Pons (tissue), 1 donor: ENCODE measurements around the gene AP1B1.
"Not testable (repeated sequence)": the region's sequence is repeated elsewhere in the genome, so short reads cannot be mapped to it uniquely, and the experiment has no call there.

Experiments used
- DNase-seq: peaks from one replicate; pipeline ENCODE4 v3.0.0-alpha.2; 2016; ENCODE audit warnings: low spot score

Gene AP1B1

DNA sequence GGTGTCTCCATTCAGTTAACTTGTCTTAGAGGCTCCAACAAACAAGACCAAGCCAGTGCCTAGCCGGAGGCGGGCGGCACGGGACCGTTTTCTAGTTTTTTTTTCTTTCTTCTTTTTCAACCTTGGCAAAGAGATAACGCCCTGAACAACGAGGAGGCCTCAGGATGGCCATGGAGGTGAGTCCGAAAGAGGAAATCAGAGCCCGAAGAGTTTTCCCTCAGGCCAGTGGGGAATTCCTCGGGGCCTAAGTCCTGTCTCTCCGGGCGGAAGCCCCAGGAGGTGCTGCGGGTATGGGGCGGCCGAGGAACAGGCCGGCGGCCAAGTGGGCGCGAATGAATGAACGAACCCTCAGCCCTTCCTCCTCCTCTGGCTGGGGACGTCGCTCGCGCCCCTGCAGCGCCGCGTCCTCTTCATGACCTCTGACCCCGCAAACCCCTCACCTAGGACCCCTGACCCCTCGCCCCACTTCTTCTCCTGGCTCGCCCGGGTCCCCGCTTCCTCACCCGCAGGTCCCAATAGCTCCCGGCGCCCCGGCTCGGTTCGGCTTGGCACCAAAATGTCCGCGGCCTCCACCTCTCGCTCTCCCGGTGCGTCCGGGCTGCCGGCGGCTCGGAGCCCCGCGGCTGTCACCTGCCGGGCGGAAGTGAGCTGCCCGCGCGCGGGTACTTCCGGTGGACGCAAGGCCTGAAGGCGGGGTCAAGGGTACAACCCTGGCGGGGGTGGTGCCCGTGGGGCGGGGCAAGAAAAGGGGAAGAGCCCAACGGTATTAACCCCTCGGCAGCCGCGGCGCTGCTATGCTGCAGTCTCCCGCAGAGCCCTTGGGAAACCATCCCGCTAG, at the start of gene AP1B1:
AP1B1 (minus strand) TSS at position 650 of the 838 bp plus-strand sequence. CDS start 21,327 bp downstream, outside the sequence.
- DNase-seq: peak; percentile 90

DNA sequence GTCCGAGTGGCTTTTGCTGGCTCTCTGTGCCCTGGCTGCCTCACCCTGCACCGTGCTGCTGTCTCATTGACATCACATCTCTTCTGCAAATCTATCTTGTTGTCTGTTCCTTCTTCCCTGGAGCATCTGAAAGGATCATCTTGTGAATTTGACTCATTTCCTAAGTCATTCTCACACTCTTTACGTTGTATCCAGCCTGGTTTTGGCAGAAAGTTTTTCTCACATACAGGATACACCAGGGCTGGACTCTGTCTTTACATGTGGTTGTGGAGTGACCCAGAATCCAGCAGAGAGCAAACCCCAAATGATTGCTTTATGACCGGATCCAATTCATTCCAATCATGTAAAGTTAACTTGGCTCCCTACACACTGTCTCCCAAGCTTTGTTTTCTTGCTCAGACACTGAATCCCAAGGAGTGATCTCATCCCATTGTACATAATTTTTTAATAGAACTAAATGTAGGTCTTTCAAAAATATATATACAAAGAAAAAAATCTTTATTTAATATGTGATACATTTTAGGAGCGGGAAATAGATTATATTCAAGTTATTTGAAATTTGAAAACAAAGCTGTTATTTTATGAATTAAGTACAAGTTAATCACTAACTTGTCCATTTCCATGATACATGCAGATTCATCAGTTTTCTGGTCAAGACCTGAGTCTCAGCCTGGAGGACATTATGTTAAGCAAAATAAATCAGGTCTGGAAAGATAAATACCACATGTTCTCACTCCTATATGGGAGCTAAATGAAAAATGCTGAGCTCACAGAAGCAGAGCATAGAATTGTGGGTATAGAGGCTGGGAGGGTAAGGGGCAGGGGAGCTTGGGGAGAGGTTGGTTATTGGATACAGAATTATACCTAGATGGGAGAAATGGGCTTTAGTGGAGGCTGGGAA, 47.1 kb upstream of the AP1B1 start:
- no peak for DNase-seq

DNA sequence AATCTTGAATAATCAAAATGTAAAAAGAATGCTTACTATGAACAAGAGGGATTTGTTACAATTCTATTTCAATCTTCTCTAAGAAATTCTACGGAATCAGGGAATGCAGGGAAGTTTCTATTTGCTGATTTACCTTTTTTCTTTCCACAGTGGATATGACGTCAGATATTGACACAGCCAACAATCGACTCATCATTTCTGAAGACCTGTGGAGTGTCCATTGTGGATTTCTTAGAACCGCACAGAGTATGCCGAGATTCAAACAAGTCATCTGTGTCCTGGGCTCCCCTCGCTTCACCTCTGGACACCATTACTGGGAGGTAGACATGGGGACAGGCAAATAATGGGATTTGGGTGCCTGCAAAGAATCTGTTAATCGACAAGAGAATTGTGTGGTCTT, 45.9 kb upstream of the AP1B1 start:
- DNase-seq: no peak

DNA sequence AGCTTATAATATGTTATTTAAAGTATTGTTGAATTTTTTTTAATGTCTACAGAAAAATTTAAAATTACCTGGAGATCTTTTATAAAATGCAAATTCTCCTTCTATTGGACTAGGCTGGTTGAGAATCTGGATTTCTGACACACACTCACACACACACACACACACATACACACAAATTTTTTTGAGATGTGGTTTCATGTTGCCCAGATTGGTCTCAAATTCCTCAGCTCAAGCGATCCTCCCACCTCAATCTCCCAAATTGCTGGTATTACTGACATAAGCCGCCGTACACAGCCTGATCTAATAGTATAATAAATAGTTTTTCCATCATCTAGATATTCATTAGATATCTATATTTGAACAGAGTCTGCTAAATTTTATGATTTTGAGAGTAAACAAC, 45.5 kb upstream of the AP1B1 start:
- no peak for DNase-seq

DNA sequence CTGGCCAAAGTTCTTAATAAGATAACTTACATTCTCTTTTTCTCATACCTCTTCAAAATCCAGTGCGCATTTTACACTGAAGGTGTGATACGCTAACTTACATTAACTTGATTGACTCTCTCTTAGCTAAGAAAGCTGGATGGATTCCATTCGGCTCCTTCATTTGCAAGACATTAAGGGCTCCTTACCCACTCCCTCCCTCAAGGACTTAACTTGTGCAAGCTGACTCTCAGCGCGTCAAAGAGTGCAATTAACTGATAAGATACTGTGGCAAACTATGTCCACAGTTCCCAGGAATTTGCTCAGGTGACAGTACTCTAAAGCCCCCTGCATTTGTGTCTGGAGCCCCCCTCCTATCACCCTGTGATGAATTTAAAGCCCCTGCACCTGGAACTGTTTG, 43.6 kb upstream of the AP1B1 start:
- no peak for DNase-seq

DNA sequence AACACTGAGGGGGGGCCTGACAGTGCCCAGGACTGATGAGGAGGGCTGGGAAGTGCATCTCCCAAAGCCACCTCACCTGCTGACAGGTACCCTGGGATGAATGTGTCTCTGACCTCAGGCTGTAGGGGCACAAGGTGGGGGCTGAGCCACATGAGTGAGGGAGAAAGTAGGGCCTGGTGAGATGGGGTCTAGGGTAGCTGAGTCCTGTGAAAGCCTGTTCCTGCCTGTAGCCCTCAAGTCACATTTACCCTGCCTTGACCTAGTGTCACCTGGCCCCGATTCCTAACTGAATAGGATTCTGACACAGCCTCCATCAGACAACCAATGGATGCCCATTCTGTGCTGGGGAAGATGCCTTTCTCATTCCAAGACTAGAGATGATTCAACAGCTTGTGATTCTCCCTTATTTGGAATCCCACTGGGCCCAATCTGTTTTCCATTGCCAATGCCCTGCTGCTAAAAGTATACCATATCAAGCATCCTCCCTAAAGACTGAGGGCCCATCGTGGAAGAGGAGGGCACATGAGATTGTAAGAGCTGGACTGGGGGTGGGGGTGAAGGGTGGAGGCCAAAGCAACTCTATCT, 38.9 kb upstream of the AP1B1 start:
- DNase-seq: no peak

DNA sequence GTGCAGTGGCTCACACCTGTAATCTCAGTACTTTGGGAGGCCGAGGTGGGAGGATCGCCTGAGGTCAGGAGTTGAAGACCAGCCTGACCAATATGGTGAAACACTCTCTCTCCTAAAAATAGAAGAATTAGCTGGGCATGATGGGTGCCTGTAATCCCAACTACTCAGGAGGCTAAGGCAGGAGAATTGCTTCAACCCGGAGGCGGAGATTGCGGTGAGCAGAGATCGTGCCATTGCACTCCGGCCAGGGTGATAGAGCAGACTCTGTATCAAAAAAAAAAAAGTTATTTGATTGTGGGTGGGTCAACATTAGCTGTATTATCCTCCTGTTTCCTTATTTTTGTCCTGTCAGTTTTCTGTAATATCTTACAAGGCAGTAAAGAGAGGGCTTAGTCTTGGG, 38.1 kb upstream of the AP1B1 start:
- no peak for DNase-seq

DNA sequence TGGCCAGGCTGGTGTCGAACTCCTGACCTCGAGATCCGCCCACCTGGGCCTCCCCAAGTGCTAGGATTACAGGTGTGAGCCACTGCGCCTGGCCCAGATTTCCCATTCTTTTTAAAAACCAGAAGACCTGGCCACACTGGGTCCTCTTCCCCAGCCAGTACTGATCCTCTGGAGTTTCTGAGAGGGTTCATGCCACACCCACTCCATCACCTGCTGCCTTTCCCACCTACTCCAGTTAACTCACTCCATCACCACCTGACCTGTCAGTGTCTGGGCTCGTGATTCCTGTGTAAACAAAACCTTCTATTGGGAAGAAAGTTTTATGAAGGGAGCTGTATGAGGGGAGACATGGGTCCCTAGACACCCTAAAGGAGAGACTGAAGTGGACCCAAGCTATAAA, 30.3 kb upstream of the AP1B1 start:
- DNase-seq: not testable (repeated sequence)

DNA sequence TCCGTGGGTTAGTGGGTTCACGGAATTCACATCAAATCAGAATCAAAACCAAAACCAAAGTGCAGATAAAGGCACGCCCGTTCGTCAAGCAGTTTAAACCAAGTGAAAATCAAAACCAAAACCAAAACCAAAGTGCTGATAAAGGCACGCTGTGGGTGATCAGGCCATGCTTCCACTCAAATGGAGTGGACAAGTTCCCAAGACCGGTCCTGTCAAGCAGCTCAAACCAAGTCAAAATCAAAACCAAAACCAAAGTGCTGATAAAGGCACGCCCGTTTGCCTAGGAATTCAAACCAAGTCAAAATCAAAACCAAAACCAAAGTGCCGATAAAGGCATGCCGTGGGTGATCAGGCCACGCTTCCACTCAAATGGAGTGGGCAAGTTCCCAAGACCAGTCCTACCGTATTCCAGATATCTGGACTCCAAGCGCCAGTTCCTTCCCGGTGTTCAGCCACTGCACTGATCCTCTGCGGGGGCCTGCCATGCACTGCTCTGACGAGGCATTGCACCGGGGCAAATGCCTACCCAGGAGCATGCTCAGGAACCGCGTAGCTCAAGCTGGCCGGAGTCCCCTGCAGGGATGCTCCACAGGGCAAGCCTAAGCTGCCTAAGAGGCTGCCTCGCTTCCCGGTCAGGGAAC, 26.7 kb upstream of the AP1B1 start:
- peak; percentile 33 for DNase-seq

DNA sequence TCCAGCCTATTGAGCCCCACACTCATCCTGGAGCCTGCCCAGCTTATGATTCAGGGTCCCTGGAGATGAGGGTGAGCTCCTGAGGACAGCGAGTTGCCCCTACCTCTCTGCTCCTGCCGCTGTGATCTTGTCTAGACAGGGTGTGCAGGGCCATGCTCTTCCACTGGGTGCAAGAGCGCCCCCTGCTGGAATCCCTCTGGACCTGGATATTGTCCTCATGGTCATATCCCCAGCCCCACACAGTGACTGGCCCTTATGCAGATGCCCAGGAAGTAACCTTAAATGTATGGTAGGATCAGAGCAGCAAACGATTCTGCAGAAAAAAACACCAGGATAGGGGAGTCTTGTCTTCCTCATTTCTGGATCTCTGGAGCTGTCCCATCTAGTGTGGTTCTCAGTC, 24.4 kb upstream of the AP1B1 start:
- not testable (repeated sequence) for DNase-seq

DNA sequence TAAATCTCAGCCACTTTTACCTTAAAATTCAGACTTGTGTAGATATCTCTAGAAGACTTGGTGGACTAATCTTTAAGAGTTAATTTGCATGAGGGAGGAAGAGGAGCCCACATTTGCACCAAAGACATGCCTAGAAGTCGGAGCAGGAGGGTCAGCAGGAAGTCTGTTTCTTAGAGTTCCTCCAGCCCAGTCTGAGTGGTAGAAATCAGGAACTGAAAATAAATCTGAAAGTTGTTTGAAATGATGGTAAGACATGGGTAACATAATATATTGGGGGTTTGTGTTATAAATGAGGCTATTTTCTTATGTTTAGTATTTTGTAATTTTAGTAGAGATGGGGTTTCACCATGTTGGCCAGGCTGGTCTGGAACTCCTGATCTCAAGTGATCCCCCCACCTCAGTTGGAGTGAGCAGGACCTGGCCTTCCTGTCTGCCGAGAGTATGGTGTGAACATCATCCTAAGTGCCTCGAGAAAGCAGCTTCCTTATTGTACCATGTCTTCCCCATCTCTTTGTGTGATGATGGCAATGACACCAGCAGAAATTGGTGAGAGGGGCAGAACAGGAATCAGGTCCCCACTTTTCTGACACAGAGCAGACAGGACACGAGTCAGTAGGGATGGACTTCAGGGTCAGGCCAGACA, 23.3 kb upstream of the AP1B1 start:
- DNase-seq: peak; percentile 32

DNA sequence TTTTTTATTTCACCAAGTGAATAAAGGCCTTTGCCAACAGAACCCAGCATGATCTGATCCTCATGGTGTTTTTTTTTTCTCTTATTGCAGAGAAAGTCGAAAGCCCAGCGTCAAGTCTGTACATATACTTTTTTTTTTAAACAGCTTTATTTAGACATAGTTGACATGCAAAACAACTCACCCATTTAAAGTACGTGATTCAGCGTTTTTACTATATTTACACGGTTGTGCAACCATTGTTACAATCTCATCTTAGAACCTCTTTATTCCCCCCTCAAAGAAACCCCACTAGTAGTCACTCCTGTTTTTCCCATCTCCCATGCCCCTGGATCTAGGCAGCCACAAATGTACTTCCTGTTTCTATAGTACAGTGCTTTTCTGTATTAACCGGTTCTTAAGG, 20.6 kb upstream of the AP1B1 start:
- no peak for DNase-seq

DNA sequence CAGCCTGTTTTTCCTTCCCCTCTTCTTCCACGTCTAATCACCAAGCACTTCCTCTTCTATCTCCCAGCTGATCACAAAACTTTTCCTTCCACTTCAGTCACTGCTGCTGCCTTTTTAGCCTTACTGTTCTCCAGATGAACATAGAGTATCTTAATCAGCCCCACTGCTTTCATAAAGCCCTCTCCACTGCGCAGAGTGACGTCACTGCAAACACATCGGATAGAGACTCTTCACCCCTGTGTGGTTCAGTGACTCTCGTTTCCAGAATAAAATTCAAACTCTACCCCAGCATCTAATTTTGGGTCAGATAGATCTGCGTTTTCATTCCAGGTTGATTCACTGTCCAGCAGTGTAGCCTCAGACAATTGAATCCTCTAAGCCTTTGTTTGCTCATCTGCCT, 13.2 kb upstream of the AP1B1 start:
- DNase-seq: not testable (repeated sequence)

DNA sequence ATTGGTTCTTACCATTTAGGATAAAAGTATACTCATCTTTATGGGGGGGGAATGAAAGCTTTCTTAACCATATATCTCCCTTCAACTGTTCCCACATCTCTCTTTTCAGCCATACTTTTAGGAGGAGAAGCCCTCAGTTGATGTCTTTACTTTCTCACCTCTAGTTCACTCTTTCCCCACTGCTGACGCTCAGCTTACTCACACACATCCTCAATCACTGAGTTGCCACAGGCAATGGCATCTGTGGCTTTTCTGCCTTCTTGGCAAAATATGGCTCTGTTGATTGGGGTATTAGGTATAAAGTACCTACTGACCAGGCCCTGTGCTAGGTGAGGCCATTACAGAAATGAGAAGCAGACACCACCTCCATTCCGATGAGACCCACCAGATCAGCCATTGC, 12.2 kb upstream of the AP1B1 start:
- DNase-seq: no peak

DNA sequence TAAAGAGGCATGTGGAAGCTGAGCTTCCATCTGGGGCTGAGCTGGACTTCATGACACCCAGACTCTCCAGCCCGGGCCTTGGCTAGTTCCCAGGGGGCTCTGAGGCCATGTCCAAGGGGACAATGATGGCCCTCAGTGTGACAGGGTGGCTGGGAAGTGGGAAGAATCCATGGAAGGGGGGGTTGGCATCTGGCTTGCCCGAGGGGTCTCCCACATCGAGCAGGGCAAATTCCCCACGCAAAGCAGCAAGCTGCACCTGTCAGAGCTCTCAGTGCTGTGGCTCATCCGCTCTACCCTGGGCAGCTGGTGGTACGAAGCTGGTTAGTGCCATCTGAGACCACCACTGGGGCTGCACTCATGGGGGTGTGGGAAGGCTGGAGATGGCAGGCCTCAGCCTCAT, 9.4 kb upstream of the AP1B1 start:
- DNase-seq: no peak

DNA sequence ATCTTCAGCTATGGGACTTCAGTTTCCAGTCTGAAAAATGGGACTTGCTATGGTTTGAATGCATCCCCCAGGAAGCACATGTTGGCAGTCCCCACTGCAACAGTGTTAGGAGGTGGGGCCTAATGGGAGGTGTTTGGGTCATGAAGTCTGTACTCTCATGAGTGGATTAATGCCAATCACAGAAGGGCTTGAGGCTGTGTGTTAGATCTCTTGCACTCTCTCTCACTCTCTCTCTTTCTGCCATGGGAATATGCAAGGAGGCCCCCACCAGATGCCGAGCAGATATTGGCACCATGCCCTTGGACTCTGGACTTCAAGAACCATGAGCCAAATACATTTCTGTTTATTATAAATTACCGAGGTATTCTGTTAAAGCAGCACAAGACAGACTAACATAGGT, 7.8 kb upstream of the AP1B1 start:
- DNase-seq: no peak

DNA sequence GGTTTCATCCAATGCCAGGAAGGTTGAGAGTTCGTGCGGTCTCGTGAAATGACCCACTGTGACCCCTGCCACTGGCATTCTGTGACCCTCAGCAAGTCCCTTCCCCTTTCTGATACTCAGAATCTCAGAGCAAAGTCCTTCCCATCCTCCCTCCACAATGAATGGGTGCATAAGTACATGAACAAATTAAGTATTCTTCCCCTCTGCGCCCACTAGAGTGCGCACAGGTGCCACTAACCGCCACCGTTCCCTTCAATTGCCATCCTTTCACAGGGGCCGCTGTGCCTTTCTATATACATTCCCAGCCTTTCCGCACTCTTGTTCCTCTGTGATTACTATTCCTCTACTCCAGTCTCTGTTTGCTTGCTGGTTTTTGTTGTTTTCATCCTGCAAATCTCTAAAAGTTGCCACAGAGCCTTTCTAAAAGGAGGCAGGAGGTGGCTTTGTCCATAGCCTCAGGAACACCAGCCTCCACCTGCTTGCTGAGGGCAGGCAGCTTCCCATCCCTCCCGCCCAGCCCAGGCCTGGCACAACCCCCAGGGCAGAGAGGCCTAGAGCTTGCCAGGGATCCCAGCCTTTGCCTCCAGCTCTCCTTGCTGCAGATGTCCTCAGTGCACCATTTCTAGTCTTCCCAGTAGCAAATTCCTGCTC, 6.7 kb upstream of the AP1B1 start:
- peak; percentile 74 for DNase-seq

DNA sequence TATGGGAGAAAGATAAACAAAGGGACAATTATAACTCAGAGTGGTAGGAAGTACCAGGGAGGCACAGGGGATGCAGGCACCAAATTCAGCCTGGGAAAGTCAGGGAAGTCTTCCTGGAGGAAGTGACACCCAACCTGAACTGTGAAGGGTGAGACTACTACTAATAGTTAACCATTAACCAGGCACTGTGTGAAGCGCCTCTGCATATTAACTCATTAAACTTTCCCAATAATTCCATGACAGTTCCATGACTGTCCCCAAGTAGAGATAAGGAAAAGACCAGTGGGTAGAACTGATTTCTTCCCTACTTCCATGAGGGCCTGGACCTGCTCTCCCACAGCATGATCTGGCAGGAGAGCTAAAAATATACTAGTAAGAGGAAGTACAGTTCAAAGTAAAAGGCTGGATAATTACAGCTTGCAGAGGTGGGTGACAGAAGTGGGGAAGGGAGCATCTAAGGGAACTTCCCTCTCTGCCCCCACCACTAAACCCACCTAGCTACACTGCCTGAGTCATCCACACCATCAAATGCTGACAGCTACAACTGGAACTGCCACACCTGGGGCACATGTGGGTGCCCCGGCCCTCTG, 4.7 kb upstream of the AP1B1 start:
- no peak for DNase-seq

DNA sequence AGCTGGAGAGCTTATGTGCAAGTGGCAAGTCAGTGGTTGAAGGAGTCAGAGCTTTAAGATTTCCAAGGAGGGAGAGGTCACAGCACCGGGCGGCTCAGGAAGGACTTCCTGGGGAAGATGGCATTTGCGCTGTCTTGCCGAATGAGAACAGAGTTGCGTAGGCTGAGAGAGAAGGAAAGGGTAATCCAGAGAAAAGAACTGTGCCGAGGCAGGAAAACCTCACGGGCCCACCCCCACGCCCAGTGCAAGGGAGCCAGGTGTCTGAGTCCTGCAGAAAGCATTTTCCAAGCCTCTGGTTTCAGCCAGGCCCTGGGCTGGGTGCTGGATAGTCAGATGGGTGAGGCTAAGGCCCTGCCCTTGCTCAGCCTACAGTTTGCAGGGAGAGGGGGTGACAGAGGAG, 3.2 kb upstream of the AP1B1 start:
- DNase-seq: no peak

DNA sequence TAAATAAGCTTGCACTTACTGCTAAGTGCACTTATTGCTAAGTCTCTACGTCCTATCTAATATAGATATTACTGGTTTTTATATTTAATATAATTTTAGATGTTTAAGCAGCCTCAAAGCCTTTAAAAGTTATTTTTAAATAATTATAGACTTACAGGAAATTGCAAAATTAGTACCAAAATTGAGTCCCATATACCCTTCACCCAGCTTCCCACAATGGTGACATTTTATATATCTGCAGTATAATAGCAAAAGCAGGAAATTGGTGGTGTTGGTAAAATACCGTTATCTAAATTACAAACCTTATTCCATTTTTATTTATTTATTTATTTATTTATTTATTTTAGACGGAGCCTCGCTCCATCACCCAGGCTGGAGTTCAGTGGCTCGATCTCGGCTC, 1.9 kb upstream of the AP1B1 start:
- no peak for DNase-seq

DNA sequence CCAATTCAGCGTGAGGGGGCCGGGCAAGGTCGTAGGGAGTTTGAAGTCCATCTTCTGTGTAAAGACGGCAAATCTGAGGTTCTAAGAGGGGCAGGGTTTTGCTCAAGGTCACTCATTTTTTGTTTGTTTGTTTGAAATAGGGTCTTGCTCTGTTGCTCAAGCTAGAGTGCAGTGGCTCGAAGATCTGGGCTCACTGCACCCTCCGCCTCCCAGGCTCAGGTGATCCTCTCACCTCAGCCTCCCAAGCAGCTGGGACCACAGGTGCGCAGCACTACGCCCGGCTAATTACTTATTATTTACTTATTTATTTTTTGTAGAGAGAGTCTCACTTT, 355 bp upstream of the AP1B1 start:
- DNase-seq: peak; percentile 26
